NCI-H1694 (cell line): ENCODE measurements around the gene MUC20.
"Not testable (repeated sequence)": the region's sequence is repeated elsewhere in the genome, so short reads cannot be mapped to it uniquely, and the experiment has no call there.

ENCODE experiments used
- DNase-seq: peaks from one replicate; lab custom pipeline; 2025; lab: John Stamatoyannopoulos, UW

The MUC20 gene

GRCh38 chr3:195729476-195730251, 8.9 kb downstream of the MUC20 start:
- DNase-seq = no peak

GRCh38 chr3:195731356-195731905, 10.7 kb downstream of the MUC20 start:
- DNase-seq = no peak

GRCh38 chr3:195732940-195733339, 12.2 kb downstream of the MUC20 start:
- DNase-seq = no peak

GRCh38 chr3:195735036-195735695, 14.4 kb downstream of the MUC20 start:
- DNase-seq = no peak

GRCh38 chr3:195736866-195737490, 16.2 kb downstream of the MUC20 start:
- DNase-seq = no peak

- DNase-seq = not testable (repeated sequence)
Observed at GRCh38 chr3:195737782-195738181, 17.0 kb downstream of the MUC20 start.

- no peak for DNase-seq
Observed at GRCh38 chr3:195738274-195739044, 17.7 kb downstream of the MUC20 start.

- no peak for DNase-seq
Observed at GRCh38 chr3:195739561-195740111, 18.9 kb downstream of the MUC20 start.

- DNase-seq = no peak
Observed at GRCh38 chr3:195744437-195744836, 23.7 kb downstream of the MUC20 start.

GRCh38 chr3:195746346-195746745, 25.6 kb downstream of the MUC20 start:
- no peak for DNase-seq

GRCh38 chr3:195746751-195747150, 26.0 kb downstream of the MUC20 start:
- no peak for DNase-seq

- DNase-seq = no peak
Observed at GRCh38 chr3:195748661-195749060, 27.9 kb downstream of the MUC20 start.

GRCh38 chr3:195749101-195749500, 28.3 kb downstream of the MUC20 start:
- not testable (repeated sequence) for DNase-seq

- DNase-seq = no peak
Observed at GRCh38 chr3:195750797-195751520, 30.2 kb downstream of the MUC20 start.

- no peak for DNase-seq
Observed at GRCh38 chr3:195751560-195751959, 30.8 kb downstream of the MUC20 start.

GRCh38 chr3:195752066-195752465, 31.3 kb downstream of the MUC20 start:
- DNase-seq = no peak

GRCh38 chr3:195752546-195753331, 32.0 kb downstream of the MUC20 start:
- no peak for DNase-seq

- DNase-seq = peak; percentile 49
Observed at GRCh38 chr3:195753581-195753980, 32.8 kb downstream of the MUC20 start.

GRCh38 chr3:195754141-195754540, 33.4 kb downstream of the MUC20 start:
- no peak for DNase-seq

GRCh38 chr3:195754906-195755305, 34.1 kb downstream of the MUC20 start:
- DNase-seq = no peak
